A549 (cell line): ENCODE measurements around the gene PPM1J. TPM values are rescaled to one million over a fixed set of nuclear protein-coding genes. Genes with fewer than 3 reads are reported as not detected.
"Not testable (repeated sequence)": the region's sequence is repeated elsewhere in the genome, so short reads cannot be mapped to it uniquely, and the experiment has no call there.

Experiments used
- ATAC-seq, 2 experiments: fragments of 200-7000 bp in 1 of 2; fragments of >200 bp in 1 of 2; cut with Nextera tagmentation in 1 of 2; cut with Tn5 transposase in 1 of 2; 3 replicates each; pipeline versions ENCODE4 v1.8.0 to v1.9.1; 2018 to 2020; ENCODE audit warnings: mild to moderate bottlenecking in 1 of 2, moderate library complexity in 1 of 2
- CTCF ChIA-PET: fragments of 300-600 bp; sonication (Branson Sonifier 250); formaldehyde crosslinking; extraction: SDS; loops from one replicate; lab custom pipeline; 2021; ENCODE audit warnings: antibody characterized with exemption, inconsistent platforms; lab: Yijun Ruan, JAX
- POLR2A ChIA-PET: fragments of 350-600 bp; formaldehyde crosslinking; extraction: SDS; loops from one replicate; lab custom pipeline; 2021; ENCODE audit warnings: antibody characterized with exemption, inconsistent platforms; lab: Yijun Ruan, JAX
- DNase-seq, 2 experiments: peaks; one replicate each; pipeline versions ENCODE4 v3.0.0 to v3.0.0-alpha.2; 2011 to 2016; ENCODE audit warnings: low read depth in 1 of 2, low spot score in 1 of 2
- FAIRE-seq: peaks from 2 replicates; lab custom pipeline; 2011; peaks lifted over from hg19 to GRCh38; lab: Jason Lieb, UNC
- H3K27ac ChIP-seq, 2 experiments: fragments of >200 bp; sonication (Bioruptor Twin); formaldehyde crosslinking; 3 replicates each; pipeline ENCODE4 v1.5.1; 2016 to 2017
- H3K4me1 ChIP-seq: fragments of >200 bp; sonication (Bioruptor Twin); formaldehyde crosslinking; 3 replicates; pipeline ENCODE4 v1.6.1; 2016
- H3K4me2 ChIP-seq: fragments of >200 bp; sonication (Bioruptor Twin); formaldehyde crosslinking; 3 replicates; pipeline ENCODE4 v1.6.1; 2016
- H3K4me3 ChIP-seq: fragments of >200 bp; sonication (Bioruptor Twin); formaldehyde crosslinking; 3 replicates; pipeline ENCODE4 v1.5.1; 2016
- H3K9me3 ChIP-seq: fragments of >200 bp; sonication (Bioruptor Twin); formaldehyde crosslinking; 3 replicates; pipeline ENCODE4 v1.6.1; 2016
- BHLHE40 ChIP-seq: IDR thresholded peaks from 2 replicates; pipeline ENCODE4 v1.6.1; 2012; ENCODE audit warnings: low read depth, low read length, inconsistent platforms
- CBX8 ChIP-seq: fragments of 200-600 bp; sonication (generic); IDR thresholded peaks from 2 replicates; pipeline ENCODE4 v1.6.1; 2016
- ELK1 ChIP-seq: fragments of 150-350 bp; IDR thresholded peaks from 2 replicates; pipeline ENCODE4 v1.6.1; 2014; ENCODE audit warnings: low read depth, mild to moderate bottlenecking, low read length
- EP300 ChIP-seq, 2 experiments: fragments of >200 bp; sonication (Bioruptor Twin); formaldehyde crosslinking; IDR thresholded peaks; 2 replicates in 1 of 2; 3 replicates in 1 of 2; pipeline ENCODE4 v1.6.1; 2016 to 2017
- FOXS1 ChIP-seq: fragments of 250-450 bp; sonication (Bioruptor Pico); IDR thresholded peaks from 2 replicates; pipeline ENCODE4 v1.5.0; 2020; ENCODE audit warnings: mild to moderate bottlenecking, moderate library complexity
- HES2 ChIP-seq: fragments of >200 bp; sonication (Bioruptor Twin); formaldehyde crosslinking; IDR thresholded peaks from 2 replicates; pipeline ENCODE4 v1.6.1; 2016
- HMGXB4 ChIP-seq: fragments of 250-450 bp; sonication (Bioruptor Pico); IDR thresholded peaks from 2 replicates; pipeline ENCODE4 v1.5.0; 2021; ENCODE audit warnings: mild to moderate bottlenecking, moderate library complexity, borderline replicate concordance
- JUN ChIP-seq, 2 experiments: fragments of >200 bp; sonication (Bioruptor Twin); formaldehyde crosslinking; IDR thresholded peaks; 2 replicates in 1 of 2; 3 replicates in 1 of 2; pipeline ENCODE4 v1.6.1; 2016 to 2017
- JUNB ChIP-seq: fragments of >200 bp; sonication (Bioruptor Twin); formaldehyde crosslinking; IDR thresholded peaks from 2 replicates; pipeline ENCODE4 v1.6.1; 2016
- MAZ ChIP-seq: fragments of 150-350 bp; IDR thresholded peaks from 2 replicates; pipeline ENCODE4 v1.6.1; 2014; ENCODE audit warnings: antibody characterized with exemption, low read depth, low read length, borderline replicate concordance
- POLR2AphosphoS2 ChIP-seq: conservative IDR thresholded peaks from 2 replicates; pipeline ENCODE4 v1.6.1; 2012; ENCODE audit warnings: low read length, improper control_type of control experiment, inconsistent platforms
- RAD21 ChIP-seq, 2 experiments: fragments of >200 bp in 1 of 2; sonication (Bioruptor Twin) in 1 of 2; formaldehyde crosslinking in 1 of 2; IDR thresholded peaks in 1 of 2; conservative IDR thresholded peaks in 1 of 2; 2 replicates in 1 of 2; 3 replicates in 1 of 2; pipeline ENCODE4 v1.6.1; 2012 to 2018; ENCODE audit warnings: inconsistent platforms in 1 of 2
- SMC3 ChIP-seq: fragments of >200 bp; sonication (Bioruptor Twin); formaldehyde crosslinking; IDR thresholded peaks from 3 replicates; pipeline ENCODE4 v1.6.1; 2018; ENCODE audit warnings: inconsistent platforms
- ZNF302 ChIP-seq: fragments of 250-450 bp; sonication (Bioruptor Pico); IDR thresholded peaks from 2 replicates; pipeline ENCODE4 v1.9.0; 2021; ENCODE audit warnings: inconsistent platforms, mild to moderate bottlenecking, moderate library complexity
- ZSCAN20 ChIP-seq: fragments of 250-450 bp; sonication (Bioruptor Pico); IDR thresholded peaks from 2 replicates; pipeline ENCODE4 v1.8.0; 2022; ENCODE audit warnings: mild to moderate bottlenecking, moderate library complexity
- WGBS: methylation state at CpG from one replicate; pipeline ENCODE4 v1.1.6; 2017; ENCODE audit errors: missing lambda C conversion rate; 5-methylcytosine and 5-hydroxymethylcytosine counted together
- polyA plus RNA-seq, 4 experiments: library from polyadenylated mRNA; depleted of rRNA in 3 of 4; stranded (reverse); fragments of >200 nt; fragmentation: RNase III in 1 of 4; extraction: RNeasy Plus Mini Kit Qiagen cat#74134 plus additional on column Dnase treatment in 1 of 4; gene quantifications; 2 replicates in 3 of 4; 3 replicates in 1 of 4; pipeline ENCODE4 v1.2.3, GENCODE V29; 2011 to 2017

PPM1J gene
- polyA plus RNA-seq, 2 of the 4 experiments (the other 2 are of a cell fraction) = 0.32 to 0.62 TPM

DNA sequence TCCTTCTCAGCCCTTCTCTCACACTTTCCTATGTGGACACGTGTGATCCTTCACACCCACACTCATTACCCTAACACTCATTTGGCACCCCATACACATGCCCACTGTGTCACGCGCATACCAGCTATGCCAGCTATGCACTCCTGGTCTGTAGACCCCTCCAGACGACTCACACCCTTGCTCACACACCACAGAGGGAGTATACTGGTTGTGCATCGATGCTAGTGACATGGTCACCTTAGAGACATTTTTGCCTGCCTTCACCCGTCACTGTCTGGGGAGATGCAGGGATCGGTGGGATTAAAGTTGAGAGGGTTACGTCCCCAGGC is 8.3 kb upstream of the PPM1J start (continued):
- TF ChIP-seq RAD21 (conservative IDR thresholded peaks at IDR 0.05 in 1 of 2, IDR thresholded peaks at IDR 0.05 in 1 of 2) (no peak), BHLHE40 (no peak)

DNA sequence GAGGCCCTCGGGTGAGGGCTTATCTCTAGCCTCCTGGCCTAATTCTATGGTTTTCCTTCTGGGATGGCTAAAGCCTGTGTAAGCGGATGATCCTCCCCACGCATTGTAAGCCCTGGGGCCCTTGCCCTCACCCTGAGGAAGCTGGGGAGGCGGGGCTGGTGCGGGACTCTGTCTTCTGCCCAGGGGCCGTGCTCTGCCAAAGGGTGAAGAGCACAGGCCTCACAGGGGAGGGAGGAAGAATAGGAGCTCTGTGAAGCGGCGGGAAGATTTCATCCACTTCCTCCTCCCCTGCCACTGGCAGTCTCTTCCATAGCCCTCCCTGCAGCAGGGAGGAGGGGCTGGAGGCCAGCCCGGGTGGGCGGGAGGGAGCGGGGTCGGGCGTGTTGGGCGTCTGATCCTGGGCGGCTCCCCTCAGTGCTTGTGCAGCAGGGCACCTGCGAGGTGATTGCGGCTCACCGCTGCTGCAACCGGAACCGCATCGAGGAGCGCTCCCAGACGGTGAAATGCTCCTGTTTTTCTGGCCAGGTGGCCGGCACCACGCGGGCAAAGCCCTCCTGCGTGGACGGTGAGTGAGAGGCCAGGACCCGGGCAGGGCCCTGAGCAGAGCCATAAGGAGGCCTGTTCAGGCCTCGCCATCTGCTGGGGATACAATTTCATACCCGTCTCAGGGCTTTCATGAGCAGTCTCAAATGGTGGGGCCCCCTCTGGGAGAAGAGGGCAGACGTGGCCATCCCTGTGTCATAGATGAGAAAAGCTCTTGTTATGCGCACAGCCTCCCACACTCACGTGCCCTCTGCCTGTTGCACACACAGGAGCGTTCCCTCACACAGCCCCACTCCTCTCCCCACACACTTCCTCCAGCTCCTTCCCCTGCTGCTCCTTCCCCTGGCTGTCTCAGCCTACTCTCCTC is 7.7 kb upstream of the PPM1J start:
- no peak for ATAC-seq
- TF ChIP-seq ZSCAN20 = no peak
- no peaks in the 10 kb centered on the region for H3K9me3 ChIP-seq
- 87% methylated on average over 20 of the region's 35 CpGs for WGBS
- no peaks in the 10 kb centered on the region for H3K4me1 ChIP-seq
- ChIA-PET CTCF (interaction anchor here (0.6 to 18.0 kb wide), 5 partner anchors 8 to 158 kb away, joined by 3 to 576 read pairs (median 4); no protein-coding TSS in a partner anchor), POLR2A (no interaction called here)
- no peak overlapping the region for H3K4me3 ChIP-seq
- FAIRE-seq = no peak
- DNase-seq = no peak
- H3K4me2 ChIP-seq = no peak overlapping the region
- no peak overlapping the region for H3K27ac ChIP-seq

DNA sequence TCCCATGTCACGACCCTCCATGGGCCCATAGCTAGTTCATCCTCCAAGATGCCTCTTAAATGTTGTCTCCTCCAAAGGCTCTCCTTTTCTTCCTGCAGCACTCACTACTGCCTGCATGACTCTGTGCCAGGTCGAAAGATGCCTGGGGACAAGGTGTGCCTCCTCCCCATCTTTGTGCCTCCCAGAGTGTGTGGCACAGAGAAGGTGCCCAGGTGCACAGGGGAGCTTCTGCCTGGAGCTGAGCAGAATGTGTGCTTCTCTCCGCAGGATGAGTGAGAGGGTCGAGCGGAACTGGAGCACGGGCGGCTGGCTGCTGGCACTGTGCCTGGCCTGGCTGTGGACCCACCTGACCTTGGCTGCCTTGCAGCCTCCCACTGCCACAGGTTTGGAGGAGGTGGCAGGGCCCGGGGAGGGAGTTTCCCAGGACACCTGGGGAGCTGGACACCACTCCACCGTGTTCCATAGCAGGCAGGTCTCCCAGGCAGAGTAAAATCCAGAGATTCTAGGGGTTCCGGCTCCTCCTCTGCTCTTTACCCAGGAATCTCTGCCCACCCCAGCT is 6.9 kb upstream of the PPM1J start:
- 62% methylated on average over 10 of the region's 10 CpGs for WGBS
- ATAC-seq = no peak
- Histone ChIP-seq H3K4me3 (no peak overlapping the region), H3K9me3 (no peaks in the 10 kb centered on the region), H3K27ac (no peak overlapping the region), H3K4me1 (no peaks in the 10 kb centered on the region), H3K4me2 (no peak overlapping the region)
- no peak for FAIRE-seq
- ChIA-PET POLR2A (no interaction called here), CTCF (interaction anchor here (0.6 to 18.0 kb wide), 7 partner anchors 8 to 321 kb away, joined by 3 to 576 read pairs (median 4); no protein-coding TSS in a partner anchor)
- DNase-seq = no peak
- TF ChIP-seq JUN (IDR thresholded peaks at IDR 0.05) (no peak), POLR2AphosphoS2 (no peak), BHLHE40 (no peak), JUNB (no peak), ELK1 (no peak), MAZ (no peak), RAD21 (conservative IDR thresholded peaks at IDR 0.05 in 1 of 2, IDR thresholded peaks at IDR 0.05 in 1 of 2) (no peak)

GRCh38 chr1:112721294-112721693 is 6.2 kb upstream of the PPM1J start:
- H3K9me3 ChIP-seq, H3K4me1 ChIP-seq, H3K4me2 ChIP-seq, POLR2A ChIA-PET, FAIRE-seq, H3K27ac ChIP-seq, ATAC-seq, H3K4me3 ChIP-seq, DNase-seq: not testable (repeated sequence)
- 59% methylated on average over 2 of the region's 2 CpGs for WGBS
- CTCF ChIA-PET = interaction anchor here (1.0 to 18.0 kb wide), 5 partner anchors 8 to 321 kb away, joined by 3 to 576 read pairs (median 6); no protein-coding TSS in a partner anchor

DNA sequence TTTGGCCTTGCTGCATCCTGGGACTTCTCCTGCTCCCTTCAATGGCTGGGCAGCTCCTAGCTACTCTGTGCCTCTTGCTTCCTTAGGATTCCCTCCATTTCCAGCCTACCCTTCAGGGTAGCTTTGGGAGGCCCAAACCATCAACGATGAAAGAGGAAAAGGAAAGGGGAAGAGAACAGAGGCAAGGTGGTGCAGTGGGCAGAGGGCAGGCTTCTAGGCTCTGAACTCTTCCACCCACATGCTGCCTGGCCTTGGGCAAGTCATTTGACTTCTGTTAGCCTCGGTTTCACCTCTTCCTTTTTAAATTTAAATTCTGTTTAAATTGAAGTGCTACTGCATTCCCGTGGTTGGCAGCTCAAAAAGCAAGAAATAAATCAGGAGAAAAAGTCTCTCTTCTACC is 5.7 kb upstream of the PPM1J start:
- CTCF ChIA-PET = interaction anchor here (1.8 to 18.0 kb wide), 4 partner anchors 9 to 322 kb away, joined by 6 to 576 read pairs (median 18); no protein-coding TSS in a partner anchor
- Histone ChIP-seq H3K27ac (no peak overlapping the region), H3K4me3 (no peak overlapping the region), H3K4me1 (no peaks in the 10 kb centered on the region), H3K9me3 (no peaks in the 10 kb centered on the region), H3K4me2 (no peak overlapping the region)
- FAIRE-seq (no peak), DNase-seq (no peak), ATAC-seq (no peak)
- TF ChIP-seq ZNF302 = no peak
- TF ChIP-seq FOXS1 (CRISPR knock-in tag) = no peak
- no peak for TF ChIP-seq EP300 (IDR thresholded peaks at IDR 0.05)
- no peak for TF ChIP-seq RAD21 (conservative IDR thresholded peaks at IDR 0.05 in 1 of 2, IDR thresholded peaks at IDR 0.05 in 1 of 2)
- no peak for TF ChIP-seq ZSCAN20
- TF ChIP-seq HES2 = no peak
- TF ChIP-seq HMGXB4 (CRISPR knock-in tag) = no peak
- no peak for TF ChIP-seq CBX8
- no peak for TF ChIP-seq SMC3
- POLR2A ChIA-PET = no interaction called here
- 17% methylated on average over 3 of the region's 3 CpGs for WGBS
